Liver (tissue), 9 donors: ENCODE measurements around the gene MOV10. TPM values are rescaled to one million over a fixed set of nuclear protein-coding genes. Genes with fewer than 3 reads are reported as not detected.
A peak's percentile ranks its signal among the peaks of the same experiment; 100 is the strongest.

Experiments
- DNase-seq: peaks from one replicate; pipeline ENCODE4 v3.0.0-alpha.2; 2017; ENCODE audit warnings: low spot score
- H3K27ac ChIP-seq, 2 donors: one replicate each; pipeline ENCODE4 v1.7.0; 2013; ENCODE audit warnings: inconsistent platforms in 2 of 2, low read length in 2 of 2, control low read depth in 1 of 2, low read depth in 1 of 2, mild to moderate bottlenecking in 1 of 2
- H3K27me3 ChIP-seq, 4 donors: one replicate each; pipeline versions ENCODE4 v1.6.1 to v1.7.0; 2013; ENCODE audit warnings: low read length in 3 of 4, inconsistent platforms in 1 of 4, mild to moderate bottlenecking in 1 of 4, moderate library complexity in 1 of 4; ENCODE audit not compliant: control insufficient read depth in 4 of 4, insufficient read depth in 4 of 4
- H3K36me3 ChIP-seq, 4 donors: one replicate each; pipeline versions ENCODE4 v1.6.1 to v1.7.0; 2013; ENCODE audit warnings: low read length in 3 of 4, mild to moderate bottlenecking in 3 of 4, low read depth in 1 of 4, moderate library complexity in 1 of 4; ENCODE audit not compliant: control insufficient read depth in 4 of 4, insufficient read depth in 3 of 4
- H3K4me1 ChIP-seq, 4 donors: one replicate each; pipeline versions ENCODE4 v1.6.1 to v1.7.0; 2013; ENCODE audit warnings: low read length in 3 of 4, mild to moderate bottlenecking in 3 of 4, moderate library complexity in 1 of 4; ENCODE audit not compliant: control insufficient read depth in 4 of 4, insufficient read depth in 4 of 4
- H3K4me3 ChIP-seq, 3 donors: one replicate each; pipeline versions ENCODE4 v1.6.1 to v1.7.0; 2013; ENCODE audit warnings: low read length in 3 of 3, control low read depth in 1 of 3, low read depth in 1 of 3, mild to moderate bottlenecking in 1 of 3
- H3K9ac ChIP-seq, 2 donors: one replicate each; pipeline ENCODE4 v1.7.0; 2013; ENCODE audit warnings: low read length in 2 of 2, mild to moderate bottlenecking in 2 of 2, moderate library complexity in 2 of 2, control low read depth in 1 of 2, low read depth in 1 of 2
- H3K9me3 ChIP-seq, 4 donors: one replicate each; pipeline versions ENCODE4 v1.6.1 to v1.7.0; 2013; ENCODE audit warnings: low read length in 3 of 4; ENCODE audit not compliant: control insufficient read depth in 4 of 4
- EGR1 ChIP-seq, 2 donors: IDR thresholded peaks; 2 replicates each; pipeline ENCODE4 v1.6.1; 2016 to 2018; ENCODE audit warnings: antibody characterized with exemption in 2 of 2, low read depth in 2 of 2
- FOXA1 ChIP-seq: IDR thresholded peaks from 2 replicates; pipeline ENCODE4 v1.6.1; 2016; ENCODE audit warnings: antibody characterized with exemption
- FOXA2 ChIP-seq: IDR thresholded peaks from 2 replicates; pipeline ENCODE4 v1.6.1; 2016; ENCODE audit warnings: antibody characterized with exemption
- GABPA ChIP-seq, 2 donors: IDR thresholded peaks in 1 of 2; conservative IDR thresholded peaks in 1 of 2; 2 replicates each; pipeline ENCODE4 v1.6.1; 2016; ENCODE audit warnings: antibody characterized with exemption in 2 of 2, mild to moderate bottlenecking in 1 of 2, moderate library complexity in 1 of 2
- HNF4A ChIP-seq, 2 donors: conservative IDR thresholded peaks; 2 replicates each; pipeline ENCODE4 v1.6.1; 2016; ENCODE audit warnings: antibody characterized with exemption in 2 of 2, mild to moderate bottlenecking in 2 of 2
- HNF4G ChIP-seq: IDR thresholded peaks from 2 replicates; pipeline ENCODE4 v1.6.1; 2016; ENCODE audit warnings: antibody characterized with exemption
- JUND ChIP-seq, 2 donors: IDR thresholded peaks; 2 replicates each; pipeline ENCODE4 v1.6.1; 2016; ENCODE audit warnings: antibody characterized with exemption in 2 of 2
- NR2F2 ChIP-seq: IDR thresholded peaks from 2 replicates; pipeline ENCODE4 v1.6.1; 2016; ENCODE audit warnings: antibody characterized with exemption
- RAD21 ChIP-seq, 2 donors: IDR thresholded peaks; 2 replicates each; pipeline ENCODE4 v1.6.1; 2016; ENCODE audit warnings: antibody characterized with exemption in 2 of 2, mild to moderate bottlenecking in 2 of 2
- RXRA ChIP-seq, 2 donors: IDR thresholded peaks; 2 replicates each; pipeline ENCODE4 v1.6.1; 2017 to 2018; ENCODE audit warnings: antibody characterized with exemption in 2 of 2, mild to moderate bottlenecking in 1 of 2
- SP1 ChIP-seq: IDR thresholded peaks from 2 replicates; pipeline ENCODE4 v1.6.1; 2018; ENCODE audit warnings: antibody characterized with exemption, mild to moderate bottlenecking
- TAF1 ChIP-seq: conservative IDR thresholded peaks from 2 replicates; pipeline ENCODE4 v1.6.1; 2016; ENCODE audit warnings: antibody characterized with exemption, mild to moderate bottlenecking
- YY1 ChIP-seq: IDR thresholded peaks from 2 replicates; pipeline ENCODE4 v1.6.1; 2016; ENCODE audit warnings: antibody characterized with exemption, mild to moderate bottlenecking
- WGBS: extraction: QIAGEN DNeasy Blood & Tissue Kit; methylation state at CpG from one replicate; pipeline ENCODE4 v1.1.7; 2013; 5-methylcytosine and 5-hydroxymethylcytosine counted together
- polyA plus RNA-seq, 2 donors: library from polyadenylated mRNA; stranded (reverse) in 1 of 2; unstranded in 1 of 2; fragments of 200-250 nt in 1 of 2; fragments of >200 nt in 1 of 2; fragmentation: Nextera tagmentation in 1 of 2; extraction: Ambion mirVana in 1 of 2; gene quantifications; one replicate each; pipeline versions ENCODE4 v1.2.1 to v1.2.3, GENCODE V29; 2013 to 2015
- total RNA-seq, 2 donors: library from RNA; depleted of rRNA; stranded (reverse); fragments of >200 nt; gene quantifications; one replicate each; pipeline ENCODE4 v1.2.3, GENCODE V29; 2014
- TF ChIP-seq, protein P1 (sequence below): fragments of 150-350 bp; IDR thresholded peaks from 2 replicates; pipeline ENCODE4 v1.5.1; 2017; ENCODE audit warnings: improper control_type of control experiment, low read depth, low read length; ENCODE audit not compliant: missing input control
- TF ChIP-seq, protein P2 (sequence below): IDR thresholded peaks from 2 replicates; pipeline ENCODE4 v1.6.1; 2016; ENCODE audit warnings: antibody characterized with exemption
- TF ChIP-seq, protein P3 (sequence below): IDR thresholded peaks from 2 replicates; pipeline ENCODE4 v1.6.1; 2016; ENCODE audit warnings: antibody characterized with exemption
- TF ChIP-seq, protein P4 (sequence below): IDR thresholded peaks from 2 replicates; pipeline ENCODE4 v1.6.1; 2016; ENCODE audit warnings: antibody characterized with exemption, mild to moderate bottlenecking
- TF ChIP-seq, protein P5 (sequence below): IDR thresholded peaks from 2 replicates; pipeline ENCODE4 v1.6.1; 2016; ENCODE audit warnings: antibody characterized with exemption
- donor health status: healthy.
- donor health status: healthy.
- donor health status: healthy.
- donor health status: healthy.
- donor health status: healthy.

MOV10 gene, protein sequence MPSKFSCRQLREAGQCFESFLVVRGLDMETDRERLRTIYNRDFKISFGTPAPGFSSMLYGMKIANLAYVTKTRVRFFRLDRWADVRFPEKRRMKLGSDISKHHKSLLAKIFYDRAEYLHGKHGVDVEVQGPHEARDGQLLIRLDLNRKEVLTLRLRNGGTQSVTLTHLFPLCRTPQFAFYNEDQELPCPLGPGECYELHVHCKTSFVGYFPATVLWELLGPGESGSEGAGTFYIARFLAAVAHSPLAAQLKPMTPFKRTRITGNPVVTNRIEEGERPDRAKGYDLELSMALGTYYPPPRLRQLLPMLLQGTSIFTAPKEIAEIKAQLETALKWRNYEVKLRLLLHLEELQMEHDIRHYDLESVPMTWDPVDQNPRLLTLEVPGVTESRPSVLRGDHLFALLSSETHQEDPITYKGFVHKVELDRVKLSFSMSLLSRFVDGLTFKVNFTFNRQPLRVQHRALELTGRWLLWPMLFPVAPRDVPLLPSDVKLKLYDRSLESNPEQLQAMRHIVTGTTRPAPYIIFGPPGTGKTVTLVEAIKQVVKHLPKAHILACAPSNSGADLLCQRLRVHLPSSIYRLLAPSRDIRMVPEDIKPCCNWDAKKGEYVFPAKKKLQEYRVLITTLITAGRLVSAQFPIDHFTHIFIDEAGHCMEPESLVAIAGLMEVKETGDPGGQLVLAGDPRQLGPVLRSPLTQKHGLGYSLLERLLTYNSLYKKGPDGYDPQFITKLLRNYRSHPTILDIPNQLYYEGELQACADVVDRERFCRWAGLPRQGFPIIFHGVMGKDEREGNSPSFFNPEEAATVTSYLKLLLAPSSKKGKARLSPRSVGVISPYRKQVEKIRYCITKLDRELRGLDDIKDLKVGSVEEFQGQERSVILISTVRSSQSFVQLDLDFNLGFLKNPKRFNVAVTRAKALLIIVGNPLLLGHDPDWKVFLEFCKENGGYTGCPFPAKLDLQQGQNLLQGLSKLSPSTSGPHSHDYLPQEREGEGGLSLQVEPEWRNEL
- total RNA-seq (10 to 100 TPM; 32.0 to 32.4 TPM), polyA plus RNA-seq (10 to 100 TPM; 35.1 to 36.8 TPM)

DNA sequence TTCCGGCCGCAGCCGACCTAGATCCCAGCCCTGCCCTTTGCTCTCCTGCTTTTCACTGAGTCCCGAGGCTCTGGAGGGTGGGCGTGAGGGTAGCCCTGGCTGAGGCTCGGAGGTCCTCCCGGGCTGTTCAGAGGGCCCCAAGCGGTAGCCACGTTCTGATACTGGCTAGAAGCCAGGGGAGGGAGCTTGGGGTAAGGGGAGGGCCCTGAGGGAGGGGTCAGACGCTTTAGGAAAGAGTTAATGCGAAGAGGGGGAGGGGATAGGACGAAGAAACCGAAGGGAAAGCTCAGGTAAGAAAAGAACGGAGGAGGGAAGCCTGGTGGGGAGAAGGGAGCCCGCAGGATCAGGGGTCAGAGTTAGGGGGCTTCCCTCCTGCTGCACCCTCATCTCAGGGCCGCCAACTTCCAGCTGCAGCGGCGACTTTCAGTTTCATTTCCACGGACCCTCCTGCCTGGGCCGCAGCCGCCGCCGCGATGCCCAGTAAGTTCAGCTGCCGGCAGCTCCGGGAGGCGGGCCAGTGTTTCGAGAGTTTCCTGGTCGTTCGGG lies at the start of gene MOV10:
MOV10 (plus strand) TSS at position 220 of the 546 bp plus-strand sequence; CDS start at position 474, 254 bp downstream.
- peak; percentile 70 for DNase-seq
- no peaks in the 10 kb centered on the region for H3K27me3 ChIP-seq
- peaks cover 0 to 26% (median 21%) of the 10 kb centered on the region in 4 donors for H3K4me1 ChIP-seq
- H3K36me3 ChIP-seq, result peaks cover 3 to 14% (median 11%) of the 10 kb centered on the region in 4 donors
- peak within 1 kb of the TSS; percentile 89 to 96 for H3K27ac ChIP-seq
- H3K4me3 ChIP-seq, result peak within 1 kb of the TSS; percentile 71 to 98 (median 94)
- no peaks in the 10 kb centered on the region for H3K9me3 ChIP-seq
- under 1% methylated on average over 30 of the region's 30 CpGs for WGBS
- TF ChIP-seq EGR1 (IDR thresholded peaks at IDR 0.05; ENCODE audit: low read depth in 2 of 2) (no peak), HNF4G (peak; percentile 13), FOXA1 (no peak), RXRA (IDR thresholded peaks at IDR 0.05) (peak in 1 of 2 donors; percentile 9), YY1 (no peak), HNF4A (conservative IDR thresholded peaks at IDR 0.05) (no peak), JUND (IDR thresholded peaks at IDR 0.05) (no peak), TAF1 (peak; percentile 48), RAD21 (IDR thresholded peaks at IDR 0.05) (no peak), SP1 (peak; percentile 48), FOXA2 (no peak), GABPA (IDR thresholded peaks at IDR 0.05 in 1 of 2, conservative IDR thresholded peaks at IDR 0.05 in 1 of 2) (no peak), NR2F2 (peak; percentile 48)
- TF ChIP-seq, protein P1, sequence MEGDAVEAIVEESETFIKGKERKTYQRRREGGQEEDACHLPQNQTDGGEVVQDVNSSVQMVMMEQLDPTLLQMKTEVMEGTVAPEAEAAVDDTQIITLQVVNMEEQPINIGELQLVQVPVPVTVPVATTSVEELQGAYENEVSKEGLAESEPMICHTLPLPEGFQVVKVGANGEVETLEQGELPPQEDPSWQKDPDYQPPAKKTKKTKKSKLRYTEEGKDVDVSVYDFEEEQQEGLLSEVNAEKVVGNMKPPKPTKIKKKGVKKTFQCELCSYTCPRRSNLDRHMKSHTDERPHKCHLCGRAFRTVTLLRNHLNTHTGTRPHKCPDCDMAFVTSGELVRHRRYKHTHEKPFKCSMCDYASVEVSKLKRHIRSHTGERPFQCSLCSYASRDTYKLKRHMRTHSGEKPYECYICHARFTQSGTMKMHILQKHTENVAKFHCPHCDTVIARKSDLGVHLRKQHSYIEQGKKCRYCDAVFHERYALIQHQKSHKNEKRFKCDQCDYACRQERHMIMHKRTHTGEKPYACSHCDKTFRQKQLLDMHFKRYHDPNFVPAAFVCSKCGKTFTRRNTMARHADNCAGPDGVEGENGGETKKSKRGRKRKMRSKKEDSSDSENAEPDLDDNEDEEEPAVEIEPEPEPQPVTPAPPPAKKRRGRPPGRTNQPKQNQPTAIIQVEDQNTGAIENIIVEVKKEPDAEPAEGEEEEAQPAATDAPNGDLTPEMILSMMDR, result no peak
- TF ChIP-seq, protein P2, sequence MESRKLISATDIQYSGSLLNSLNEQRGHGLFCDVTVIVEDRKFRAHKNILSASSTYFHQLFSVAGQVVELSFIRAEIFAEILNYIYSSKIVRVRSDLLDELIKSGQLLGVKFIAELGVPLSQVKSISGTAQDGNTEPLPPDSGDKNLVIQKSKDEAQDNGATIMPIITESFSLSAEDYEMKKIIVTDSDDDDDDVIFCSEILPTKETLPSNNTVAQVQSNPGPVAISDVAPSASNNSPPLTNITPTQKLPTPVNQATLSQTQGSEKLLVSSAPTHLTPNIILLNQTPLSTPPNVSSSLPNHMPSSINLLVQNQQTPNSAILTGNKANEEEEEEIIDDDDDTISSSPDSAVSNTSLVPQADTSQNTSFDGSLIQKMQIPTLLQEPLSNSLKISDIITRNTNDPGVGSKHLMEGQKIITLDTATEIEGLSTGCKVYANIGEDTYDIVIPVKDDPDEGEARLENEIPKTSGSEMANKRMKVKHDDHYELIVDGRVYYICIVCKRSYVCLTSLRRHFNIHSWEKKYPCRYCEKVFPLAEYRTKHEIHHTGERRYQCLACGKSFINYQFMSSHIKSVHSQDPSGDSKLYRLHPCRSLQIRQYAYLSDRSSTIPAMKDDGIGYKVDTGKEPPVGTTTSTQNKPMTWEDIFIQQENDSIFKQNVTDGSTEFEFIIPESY, result no peak
- TF ChIP-seq, protein P3, sequence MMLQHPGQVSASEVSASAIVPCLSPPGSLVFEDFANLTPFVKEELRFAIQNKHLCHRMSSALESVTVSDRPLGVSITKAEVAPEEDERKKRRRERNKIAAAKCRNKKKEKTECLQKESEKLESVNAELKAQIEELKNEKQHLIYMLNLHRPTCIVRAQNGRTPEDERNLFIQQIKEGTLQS, result no peak
- TF ChIP-seq, protein P4, sequence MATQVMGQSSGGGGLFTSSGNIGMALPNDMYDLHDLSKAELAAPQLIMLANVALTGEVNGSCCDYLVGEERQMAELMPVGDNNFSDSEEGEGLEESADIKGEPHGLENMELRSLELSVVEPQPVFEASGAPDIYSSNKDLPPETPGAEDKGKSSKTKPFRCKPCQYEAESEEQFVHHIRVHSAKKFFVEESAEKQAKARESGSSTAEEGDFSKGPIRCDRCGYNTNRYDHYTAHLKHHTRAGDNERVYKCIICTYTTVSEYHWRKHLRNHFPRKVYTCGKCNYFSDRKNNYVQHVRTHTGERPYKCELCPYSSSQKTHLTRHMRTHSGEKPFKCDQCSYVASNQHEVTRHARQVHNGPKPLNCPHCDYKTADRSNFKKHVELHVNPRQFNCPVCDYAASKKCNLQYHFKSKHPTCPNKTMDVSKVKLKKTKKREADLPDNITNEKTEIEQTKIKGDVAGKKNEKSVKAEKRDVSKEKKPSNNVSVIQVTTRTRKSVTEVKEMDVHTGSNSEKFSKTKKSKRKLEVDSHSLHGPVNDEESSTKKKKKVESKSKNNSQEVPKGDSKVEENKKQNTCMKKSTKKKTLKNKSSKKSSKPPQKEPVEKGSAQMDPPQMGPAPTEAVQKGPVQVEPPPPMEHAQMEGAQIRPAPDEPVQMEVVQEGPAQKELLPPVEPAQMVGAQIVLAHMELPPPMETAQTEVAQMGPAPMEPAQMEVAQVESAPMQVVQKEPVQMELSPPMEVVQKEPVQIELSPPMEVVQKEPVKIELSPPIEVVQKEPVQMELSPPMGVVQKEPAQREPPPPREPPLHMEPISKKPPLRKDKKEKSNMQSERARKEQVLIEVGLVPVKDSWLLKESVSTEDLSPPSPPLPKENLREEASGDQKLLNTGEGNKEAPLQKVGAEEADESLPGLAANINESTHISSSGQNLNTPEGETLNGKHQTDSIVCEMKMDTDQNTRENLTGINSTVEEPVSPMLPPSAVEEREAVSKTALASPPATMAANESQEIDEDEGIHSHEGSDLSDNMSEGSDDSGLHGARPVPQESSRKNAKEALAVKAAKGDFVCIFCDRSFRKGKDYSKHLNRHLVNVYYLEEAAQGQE, result no peak
- TF ChIP-seq, protein P5, sequence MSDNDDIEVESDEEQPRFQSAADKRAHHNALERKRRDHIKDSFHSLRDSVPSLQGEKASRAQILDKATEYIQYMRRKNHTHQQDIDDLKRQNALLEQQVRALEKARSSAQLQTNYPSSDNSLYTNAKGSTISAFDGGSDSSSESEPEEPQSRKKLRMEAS, result no peak
- H3K9ac ChIP-seq, result peak within 1 kb of the TSS; percentile 79 to 82
